ENCODE data around the gene EEFSEC. TPM values are rescaled to one million over a fixed set of nuclear protein-coding genes. Genes with fewer than 3 reads are reported as not detected.

EEFSEC gene
- total RNA-seq, 2 experiments from 2014 or later = 21.7 to 23.1 TPM

DNA sequence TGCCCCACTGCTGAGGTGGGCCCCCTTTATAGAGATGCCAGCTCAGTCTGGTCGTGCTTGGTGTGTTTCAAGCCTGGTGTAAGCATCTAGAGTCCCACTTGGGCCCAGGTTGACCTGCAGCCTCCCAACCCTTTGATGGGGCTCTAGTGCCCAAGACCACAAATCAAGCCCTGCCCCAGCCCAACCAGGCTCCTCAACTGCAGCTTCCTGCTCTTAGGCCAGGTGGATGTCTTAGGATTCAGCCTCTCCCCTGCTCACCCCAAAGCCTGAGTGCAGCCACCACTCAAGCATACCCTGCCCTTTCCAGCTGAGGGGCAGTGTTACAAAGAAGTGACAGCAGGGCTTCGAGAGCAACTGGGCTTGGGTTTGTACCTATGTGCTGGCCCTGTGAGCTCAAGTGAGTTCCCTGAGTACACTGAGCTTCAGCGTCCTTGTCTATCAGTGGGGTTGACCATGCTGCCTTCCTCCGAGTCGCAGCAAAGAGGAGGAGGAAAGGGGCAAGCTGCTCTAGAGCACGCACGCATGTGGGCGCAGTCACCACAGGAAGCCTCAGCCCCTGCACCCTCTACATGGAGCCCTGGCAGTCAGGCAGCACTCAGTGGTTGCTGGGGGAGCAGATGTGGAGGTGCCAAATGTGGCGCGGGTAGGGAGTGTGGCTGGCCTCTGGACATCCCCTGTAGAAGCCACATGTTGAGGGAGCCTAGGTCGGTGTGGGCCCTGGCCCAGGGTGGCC, 120.7 kb downstream of the EEFSEC start:
- peaks cover 2% of the 10 kb centered on the region for H3K36me3 Mint-ChIP-seq (ENCODE audit: low read depth)

GRCh38 chr3:128274837-128275236, 121.6 kb downstream of the EEFSEC start:
- DNase-seq (no peak), ATAC-seq (no peak)
- no peaks in the 10 kb centered on the region for H3K9me3 Mint-ChIP-seq (ENCODE audit: insufficient read depth)
- peaks cover 9% of the 10 kb centered on the region for H3K4me1 Mint-ChIP-seq (ENCODE audit: low read depth)
- no peak overlapping the region for H3K27ac Mint-ChIP-seq
- POLR2A ChIA-PET = interaction anchor here (1.0 kb wide), 1 partner anchor 18 kb away, joined by 3 read pairs; no protein-coding TSS in a partner anchor
- no peaks in the 10 kb centered on the region for H3K27me3 Mint-ChIP-seq (ENCODE audit: low read depth)
- CTCF ChIA-PET = no interaction called here
- H3K4me3 Mint-ChIP-seq = no peak overlapping the region
- H3K36me3 Mint-ChIP-seq (ENCODE audit: low read depth) = peaks cover 2% of the 10 kb centered on the region

More for the DNA sequence above, 120.7 kb downstream of the EEFSEC start:
- no peak overlapping the region for H3K4me3 Mint-ChIP-seq
- DNase-seq = peak; percentile 46
- peaks cover 9% of the 10 kb centered on the region for H3K4me1 Mint-ChIP-seq (ENCODE audit: low read depth)
- H3K27me3 Mint-ChIP-seq (ENCODE audit: low read depth) = no peaks in the 10 kb centered on the region
- peak overlapping the region; percentile 60 for H3K27ac Mint-ChIP-seq
- no peaks in the 10 kb centered on the region for H3K9me3 Mint-ChIP-seq (ENCODE audit: insufficient read depth)
- POLR2A ChIA-PET = interaction anchor here (1.0 kb wide), 1 partner anchor 17 kb away, joined by 3 read pairs; no protein-coding TSS in a partner anchor
- CTCF ChIA-PET = interaction anchor here (0.8 to 1.7 kb wide), 2 partner anchors 14 to 48 kb away, joined by 3 to 6 read pairs; no protein-coding TSS in a partner anchor
- peak; percentile 58 for ATAC-seq

- POLR2A ChIA-PET = interaction anchor here (0.6 kb wide), 1 partner anchor 13 kb away, joined by 3 read pairs; no protein-coding TSS in a partner anchor
- ATAC-seq (no peak), DNase-seq (no peak)
- CTCF ChIA-PET = no interaction called here
- H3K4me1 Mint-ChIP-seq (ENCODE audit: low read depth) = peaks cover 9% of the 10 kb centered on the region
- H3K4me3 Mint-ChIP-seq = no peak overlapping the region
- no peaks in the 10 kb centered on the region for H3K9me3 Mint-ChIP-seq (ENCODE audit: insufficient read depth)
- H3K27me3 Mint-ChIP-seq (ENCODE audit: low read depth) = no peaks in the 10 kb centered on the region
- no peak overlapping the region for H3K27ac Mint-ChIP-seq
- peaks cover 2% of the 10 kb centered on the region for H3K36me3 Mint-ChIP-seq (ENCODE audit: low read depth)
Observed at GRCh38 chr3:128275316-128276145, 122.2 kb downstream of the EEFSEC start.

DNA sequence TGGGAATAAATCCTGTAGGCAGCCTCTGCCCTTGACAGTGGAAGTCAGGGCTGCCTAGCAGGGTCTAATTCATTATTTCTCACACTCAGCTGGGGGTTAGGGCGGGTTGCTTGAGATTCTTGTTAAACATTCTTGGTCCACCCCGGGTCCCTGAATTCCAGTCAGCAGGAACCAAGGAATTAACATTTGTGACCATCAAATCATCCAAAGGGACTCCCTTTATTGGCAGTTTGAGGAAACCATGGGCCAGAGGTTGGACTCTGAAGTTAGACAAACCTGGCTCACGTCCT, 122.8 kb downstream of the EEFSEC start:
- no peak overlapping the region for H3K27ac Mint-ChIP-seq
- H3K4me3 Mint-ChIP-seq = no peak overlapping the region
- DNase-seq (no peak), ATAC-seq (no peak)
- H3K36me3 Mint-ChIP-seq (ENCODE audit: low read depth) = peaks cover 2% of the 10 kb centered on the region
- no peaks in the 10 kb centered on the region for H3K27me3 Mint-ChIP-seq (ENCODE audit: low read depth)
- CTCF ChIA-PET = no interaction called here
- POLR2A ChIA-PET = no interaction called here
- no peaks in the 10 kb centered on the region for H3K9me3 Mint-ChIP-seq (ENCODE audit: insufficient read depth)
- peaks cover 9% of the 10 kb centered on the region for H3K4me1 Mint-ChIP-seq (ENCODE audit: low read depth)

DNA sequence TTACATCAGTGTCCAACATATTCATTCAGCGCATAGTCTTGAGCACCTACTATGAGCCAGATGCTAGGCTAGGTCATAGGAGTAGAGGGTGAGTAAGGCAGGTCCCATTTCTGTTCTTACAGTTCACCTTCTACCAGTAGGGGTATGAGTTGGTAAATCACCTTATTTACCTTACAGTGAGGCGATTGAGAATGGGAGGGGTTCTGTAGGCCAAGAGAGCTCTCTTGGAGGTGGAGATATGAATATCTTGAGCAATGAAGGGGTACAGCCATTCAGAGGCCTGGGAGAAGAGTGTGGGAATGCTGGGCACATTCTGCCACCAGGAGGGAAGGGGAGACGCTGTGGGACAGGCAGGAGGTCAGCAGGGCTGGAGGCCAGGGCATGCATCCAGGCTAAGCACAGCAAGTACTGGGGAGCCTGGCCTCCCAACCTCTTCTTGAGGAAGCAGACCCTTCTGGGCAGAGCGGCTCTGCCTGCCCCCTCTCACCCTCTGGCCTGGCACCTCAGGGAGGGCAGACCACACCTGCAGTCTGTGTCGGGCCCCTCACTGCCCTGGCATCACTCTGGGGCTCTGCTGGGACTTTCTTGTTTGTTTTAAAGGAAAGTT, 123.4 kb downstream of the EEFSEC start:
- POLR2A ChIA-PET = no interaction called here
- Mint-ChIP-seq H3K4me3 (no peak overlapping the region), H3K9me3 (ENCODE audit: insufficient read depth) (no peaks in the 10 kb centered on the region), H3K4me1 (ENCODE audit: low read depth) (peaks cover 9% of the 10 kb centered on the region), H3K27me3 (ENCODE audit: low read depth) (no peaks in the 10 kb centered on the region), H3K36me3 (ENCODE audit: low read depth) (peaks cover 2% of the 10 kb centered on the region), H3K27ac (no peak overlapping the region)
- DNase-seq (no peak), ATAC-seq (no peak)
- CTCF ChIA-PET = no interaction called here

DNA sequence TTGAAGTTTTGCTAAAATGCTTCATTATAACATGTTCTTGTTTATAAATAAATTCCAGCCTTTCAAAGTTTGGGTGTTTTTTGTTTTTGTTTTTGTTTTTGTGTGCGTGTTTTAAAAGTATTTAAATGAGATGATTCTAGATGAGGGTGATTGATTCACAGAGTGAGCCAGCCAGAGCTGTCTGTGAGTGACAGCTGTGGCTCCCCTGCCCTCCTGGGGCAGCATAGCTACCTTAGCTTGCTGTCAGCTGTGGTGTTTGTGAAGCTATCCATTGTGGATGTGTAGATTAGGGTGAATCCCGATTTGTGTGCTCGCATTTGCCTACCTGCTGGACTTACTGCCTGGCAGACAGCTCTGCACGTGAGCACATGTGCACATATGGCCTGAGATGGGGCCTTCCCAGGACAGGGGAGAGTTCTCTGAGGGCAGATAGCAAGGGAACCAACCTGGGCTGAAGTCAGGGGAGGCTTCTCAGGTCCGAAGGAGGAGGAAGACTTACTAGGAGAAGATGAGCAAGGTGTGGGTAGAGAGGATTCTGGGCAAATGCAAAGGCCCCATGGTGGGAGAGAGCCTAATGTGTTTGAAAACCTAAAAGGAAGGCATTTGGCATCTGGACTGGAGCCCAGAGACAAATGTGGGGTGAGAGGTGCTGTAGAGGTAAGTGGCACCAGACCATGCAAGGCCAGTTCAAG, 124.2 kb downstream of the EEFSEC start:
- DNase-seq (no peak), ATAC-seq (no peak)
- H3K36me3 Mint-ChIP-seq (ENCODE audit: low read depth) = peaks cover 2% of the 10 kb centered on the region
- H3K9me3 Mint-ChIP-seq (ENCODE audit: insufficient read depth) = no peaks in the 10 kb centered on the region
- peaks cover 9% of the 10 kb centered on the region for H3K4me1 Mint-ChIP-seq (ENCODE audit: low read depth)
- H3K27ac Mint-ChIP-seq = no peak overlapping the region
- CTCF ChIA-PET = no interaction called here
- POLR2A ChIA-PET = no interaction called here
- no peaks in the 10 kb centered on the region for H3K27me3 Mint-ChIP-seq (ENCODE audit: low read depth)
- no peak overlapping the region for H3K4me3 Mint-ChIP-seq

DNA sequence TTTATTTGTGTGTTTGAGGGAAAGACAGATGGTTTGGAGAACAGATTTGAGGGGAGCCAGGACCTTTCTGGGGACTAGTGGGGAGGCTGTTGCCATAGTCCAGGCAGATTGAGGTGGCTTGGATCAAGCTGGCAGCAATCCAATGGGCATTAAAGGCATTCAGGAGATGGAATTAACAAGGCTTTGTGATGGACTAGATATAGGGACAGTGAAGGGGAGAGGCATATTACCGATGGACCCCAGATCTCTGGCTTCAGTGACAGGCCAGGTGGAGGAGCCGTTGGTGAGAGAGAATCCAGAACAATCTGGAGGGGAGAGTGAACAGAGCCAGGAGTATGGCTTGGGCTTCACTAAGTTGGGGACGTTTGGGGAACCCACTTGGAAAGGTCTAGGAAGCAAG, 124.8 kb downstream of the EEFSEC start:
- no peaks in the 10 kb centered on the region for H3K27me3 Mint-ChIP-seq (ENCODE audit: low read depth)
- H3K9me3 Mint-ChIP-seq (ENCODE audit: insufficient read depth) = no peaks in the 10 kb centered on the region
- DNase-seq (no peak), ATAC-seq (no peak)
- H3K27ac Mint-ChIP-seq = no peak overlapping the region
- POLR2A ChIA-PET = no interaction called here
- H3K4me1 Mint-ChIP-seq (ENCODE audit: low read depth) = peaks cover 9% of the 10 kb centered on the region
- H3K36me3 Mint-ChIP-seq (ENCODE audit: low read depth) = no peaks in the 10 kb centered on the region
- no peak overlapping the region for H3K4me3 Mint-ChIP-seq
- CTCF ChIA-PET = no interaction called here

- POLR2A ChIA-PET = no interaction called here
- Mint-ChIP-seq H3K27me3 (ENCODE audit: low read depth) (no peaks in the 10 kb centered on the region), H3K27ac (no peak overlapping the region), H3K9me3 (ENCODE audit: insufficient read depth) (no peaks in the 10 kb centered on the region), H3K4me3 (no peak overlapping the region), H3K4me1 (ENCODE audit: low read depth) (peaks cover 6% of the 10 kb centered on the region), H3K36me3 (ENCODE audit: low read depth) (no peaks in the 10 kb centered on the region)
- no peak for ATAC-seq
- CTCF ChIA-PET = no interaction called here
- DNase-seq = no peak
Observed at GRCh38 chr3:128278761-128279600, 125.7 kb downstream of the EEFSEC start.

DNA sequence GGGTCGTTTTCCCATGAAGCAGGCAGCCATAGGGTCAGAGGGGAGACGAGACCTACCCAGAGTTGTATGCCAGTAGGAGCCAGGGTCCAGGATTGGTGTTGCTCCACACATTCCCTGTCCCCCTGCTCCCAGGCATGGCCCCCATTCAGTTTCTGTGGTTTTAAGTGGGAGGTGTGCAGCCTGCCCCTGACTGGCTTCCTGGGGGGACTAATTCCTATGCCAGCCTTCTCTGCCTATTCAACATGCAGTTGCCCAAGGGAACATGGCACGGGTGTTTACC, 126.3 kb downstream of the EEFSEC start:
- no peak for DNase-seq
- no peaks in the 10 kb centered on the region for H3K36me3 Mint-ChIP-seq (ENCODE audit: low read depth)
- H3K4me1 Mint-ChIP-seq (ENCODE audit: low read depth) = peaks cover under 1% of the 10 kb centered on the region
- H3K27me3 Mint-ChIP-seq (ENCODE audit: low read depth) = no peaks in the 10 kb centered on the region
- POLR2A ChIA-PET = no interaction called here
- H3K4me3 Mint-ChIP-seq = no peak overlapping the region
- CTCF ChIA-PET = no interaction called here
- no peak overlapping the region for H3K27ac Mint-ChIP-seq
- no peak for ATAC-seq
- H3K9me3 Mint-ChIP-seq (ENCODE audit: insufficient read depth) = no peaks in the 10 kb centered on the region

DNA sequence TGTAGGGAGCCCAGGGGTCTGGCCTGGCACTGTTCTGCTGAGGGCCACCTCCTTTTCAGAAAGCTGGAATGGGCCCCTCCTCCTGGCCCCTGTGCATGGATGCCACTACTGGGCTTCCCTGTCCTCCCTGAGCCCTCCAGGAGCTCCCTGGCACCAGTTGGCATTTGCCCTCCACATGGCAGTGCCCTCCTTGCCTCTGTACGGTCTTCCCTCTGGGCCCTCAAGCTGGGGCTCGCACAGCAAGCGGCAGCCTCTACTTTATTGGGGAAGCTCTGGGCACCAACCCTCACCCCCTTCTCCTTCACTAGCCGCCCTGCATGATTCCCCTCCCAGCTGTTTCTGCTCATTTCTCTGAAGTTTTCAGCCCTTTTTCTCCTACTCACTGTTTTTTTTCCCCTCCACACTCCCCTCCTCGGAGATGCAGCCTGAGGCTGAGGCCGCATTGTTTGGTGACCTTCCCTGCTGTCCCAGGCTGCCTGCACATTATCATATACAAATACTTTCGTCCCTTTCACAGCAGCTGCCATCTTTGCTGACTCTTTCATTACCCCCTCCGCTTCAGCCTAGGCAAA, 127.3 kb downstream of the EEFSEC start:
- Mint-ChIP-seq H3K4me1 (ENCODE audit: low read depth) (no peaks in the 10 kb centered on the region), H3K9me3 (ENCODE audit: insufficient read depth) (no peaks in the 10 kb centered on the region), H3K4me3 (no peak overlapping the region), H3K36me3 (ENCODE audit: low read depth) (no peaks in the 10 kb centered on the region), H3K27ac (no peak overlapping the region), H3K27me3 (ENCODE audit: low read depth) (no peaks in the 10 kb centered on the region)
- ChIA-PET POLR2A (no interaction called here), CTCF (interaction anchor here (0.8 kb wide), 1 partner anchor 14 kb away, joined by 3 read pairs; no protein-coding TSS in a partner anchor)
- DNase-seq (peak; percentile 6), ATAC-seq (no peak)

GRCh38 chr3:128281056-128281455, 127.8 kb downstream of the EEFSEC start:
- Mint-ChIP-seq H3K27me3 (ENCODE audit: low read depth) (no peaks in the 10 kb centered on the region), H3K36me3 (ENCODE audit: low read depth) (no peaks in the 10 kb centered on the region), H3K27ac (no peak overlapping the region), H3K9me3 (ENCODE audit: insufficient read depth) (no peaks in the 10 kb centered on the region), H3K4me1 (ENCODE audit: low read depth) (no peaks in the 10 kb centered on the region), H3K4me3 (no peak overlapping the region)
- peak; percentile 15 for DNase-seq
- ChIA-PET POLR2A (no interaction called here), CTCF (interaction anchor here (0.8 kb wide), 1 partner anchor 15 kb away, joined by 3 read pairs; no protein-coding TSS in a partner anchor)
- ATAC-seq = no peak
